Measurements from ENCODE around the gene MGMT.

Gene MGMT

DNA sequence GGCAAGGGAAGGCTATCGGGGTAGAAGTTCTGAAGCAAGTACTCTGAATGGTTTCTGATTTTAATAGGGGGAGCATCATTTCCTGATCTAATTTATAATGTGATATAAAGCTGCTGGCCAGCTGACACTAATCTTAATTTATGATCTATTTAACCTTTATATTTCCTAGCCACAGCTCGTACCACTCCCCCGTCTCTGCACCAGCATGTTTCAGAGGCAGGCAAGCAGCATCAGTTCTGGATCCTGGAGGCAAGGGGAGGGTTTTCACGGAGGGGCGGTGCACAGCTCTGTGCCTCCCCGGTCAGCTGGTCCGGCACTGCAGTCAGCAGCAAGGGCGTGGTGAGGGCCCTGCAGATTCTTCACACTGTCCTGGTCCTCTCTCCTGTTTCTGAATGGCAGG lies 30.0 kb downstream of the MGMT start:
- DNase-seq: no peak

DNA sequence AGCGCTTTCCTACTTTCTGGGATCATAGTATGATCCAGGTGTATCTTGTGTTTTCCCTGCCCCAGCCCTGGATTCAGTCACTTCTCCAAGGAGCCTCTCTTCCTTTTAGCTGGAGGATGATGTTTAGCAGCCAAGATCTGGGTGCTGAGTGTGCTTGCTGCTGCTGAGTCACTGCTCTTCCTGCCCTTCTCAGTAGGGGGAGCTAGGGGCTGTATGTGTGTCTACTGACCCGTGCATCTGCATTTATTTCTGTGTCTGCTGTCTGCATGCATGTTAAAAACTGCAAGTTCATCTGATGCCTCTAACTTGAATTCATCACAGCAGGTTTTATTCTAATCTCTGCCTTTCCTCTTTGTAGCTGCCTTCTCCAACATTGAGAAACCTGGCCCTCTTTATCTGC lies 31.6 kb downstream of the MGMT start:
- DNase-seq: no peak

DNA sequence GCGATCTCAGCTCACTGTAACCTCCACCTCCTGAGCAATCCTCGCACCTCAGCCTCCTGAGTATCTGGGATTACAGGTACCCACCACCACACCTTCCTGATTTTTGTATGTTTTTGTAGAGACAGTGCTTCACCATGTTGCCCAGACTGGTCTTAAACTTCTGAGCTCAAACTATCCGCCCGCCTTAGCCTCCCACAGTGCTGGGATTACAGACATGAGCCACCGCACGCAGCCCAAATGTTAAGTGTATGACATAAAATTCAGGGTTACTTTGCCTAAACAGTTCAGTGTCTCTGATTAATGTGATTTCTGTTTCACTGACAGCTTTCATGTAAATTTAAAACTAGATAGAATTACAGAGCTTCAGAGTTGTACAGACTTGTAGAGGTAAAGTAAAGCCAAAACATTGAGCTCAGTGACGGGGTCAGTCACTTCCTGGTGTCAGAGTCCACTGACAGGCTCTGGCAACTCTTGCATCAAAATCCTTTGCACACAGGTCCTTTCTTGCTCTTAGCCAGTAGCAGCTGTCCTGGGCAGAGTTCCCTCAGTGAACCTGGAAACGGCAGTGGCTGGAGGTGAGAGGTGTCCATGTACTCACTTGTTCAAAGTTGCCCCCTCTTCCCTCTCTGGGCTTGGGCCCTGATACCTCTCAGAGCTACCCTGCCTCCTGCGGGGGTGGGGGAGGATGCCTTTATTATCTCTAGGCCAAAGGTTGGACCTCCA lies 33.7 kb downstream of the MGMT start:
- DNase-seq: no peak

DNA sequence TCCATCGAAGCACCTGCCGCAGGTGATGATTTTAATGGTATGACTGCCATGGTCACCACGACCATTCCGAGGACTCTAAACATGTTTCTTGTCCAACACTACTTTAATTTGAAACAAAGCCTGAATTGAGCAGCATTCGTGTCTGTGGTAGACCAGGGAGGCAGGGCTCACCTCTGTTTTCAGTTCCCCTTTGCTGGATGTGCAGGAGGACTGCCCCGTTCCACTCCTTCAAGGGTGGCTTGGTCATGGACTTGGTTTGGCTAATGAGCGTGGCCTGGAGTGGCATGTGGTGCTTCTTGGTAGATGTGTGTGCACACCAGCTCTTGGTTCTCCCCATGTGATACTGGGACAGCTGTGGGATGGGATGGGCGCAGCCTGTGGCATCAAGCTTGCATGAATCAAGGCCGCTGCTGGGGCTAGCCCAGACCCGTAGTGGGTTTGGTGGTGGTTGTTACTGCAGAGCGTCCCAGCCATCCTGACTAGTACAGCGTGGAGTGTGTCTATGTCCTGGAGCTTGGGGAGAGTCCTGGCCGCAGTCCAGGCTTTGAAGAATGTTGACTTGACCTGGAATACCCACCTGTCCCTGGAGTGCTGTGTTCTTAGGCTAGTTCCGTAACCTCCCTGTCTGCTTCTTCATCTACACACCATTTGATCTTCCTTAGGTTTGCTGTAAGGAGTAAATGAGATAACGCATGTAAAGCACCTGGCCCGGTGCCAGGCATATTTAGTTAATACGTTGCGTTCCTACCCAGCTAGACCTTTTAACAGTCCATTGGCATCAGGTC lies 34.8 kb downstream of the MGMT start:
- no peak for DNase-seq

DNA sequence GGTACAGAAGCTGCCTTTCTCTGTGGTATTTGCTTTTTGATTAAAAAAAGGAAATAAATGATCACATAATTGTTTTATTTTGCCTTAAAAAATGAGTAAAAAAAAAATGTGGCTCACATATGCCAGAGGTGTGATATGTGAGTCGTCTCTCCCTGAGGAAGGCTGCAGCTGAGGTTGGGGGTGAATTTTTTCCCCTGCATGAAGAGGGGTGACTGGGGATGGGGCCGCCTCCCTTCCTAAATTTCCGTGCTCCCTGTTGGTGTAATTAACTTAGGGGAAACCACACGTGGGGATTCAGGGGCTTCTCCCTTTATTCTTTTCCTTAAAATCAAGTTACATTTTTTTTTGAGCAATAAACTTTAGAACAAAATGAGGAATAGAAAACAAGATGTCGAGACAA lies 35.4 kb downstream of the MGMT start:
- no peak for DNase-seq

DNA sequence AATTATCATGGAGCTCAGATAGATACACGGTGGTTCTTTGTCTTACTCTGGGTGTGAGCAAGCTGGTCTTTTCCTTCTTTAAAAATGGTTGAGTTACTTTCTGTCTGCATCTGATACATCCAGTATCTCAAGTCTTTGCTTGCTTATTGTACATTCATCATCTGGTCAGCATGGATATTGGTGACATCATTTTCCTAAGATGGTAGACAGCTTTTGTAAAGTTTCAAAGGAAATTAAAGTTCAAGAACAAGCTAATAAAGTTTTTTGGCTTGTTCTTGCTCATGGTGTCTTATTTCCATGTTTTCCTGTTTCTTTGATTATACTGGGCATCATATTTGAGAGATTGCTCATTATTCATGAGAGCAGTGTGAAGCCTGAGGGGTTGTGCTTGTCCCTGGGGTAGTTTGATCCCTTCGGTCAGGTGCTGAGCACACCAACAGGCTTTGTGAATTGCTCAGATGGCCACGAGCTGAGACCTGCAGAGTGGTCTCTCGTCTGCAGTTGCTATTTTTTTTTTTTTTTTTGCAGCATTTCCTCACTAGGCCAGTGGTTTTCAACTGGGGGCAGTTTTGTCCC lies 38.5 kb downstream of the MGMT start:
- DNase-seq: no peak

DNA sequence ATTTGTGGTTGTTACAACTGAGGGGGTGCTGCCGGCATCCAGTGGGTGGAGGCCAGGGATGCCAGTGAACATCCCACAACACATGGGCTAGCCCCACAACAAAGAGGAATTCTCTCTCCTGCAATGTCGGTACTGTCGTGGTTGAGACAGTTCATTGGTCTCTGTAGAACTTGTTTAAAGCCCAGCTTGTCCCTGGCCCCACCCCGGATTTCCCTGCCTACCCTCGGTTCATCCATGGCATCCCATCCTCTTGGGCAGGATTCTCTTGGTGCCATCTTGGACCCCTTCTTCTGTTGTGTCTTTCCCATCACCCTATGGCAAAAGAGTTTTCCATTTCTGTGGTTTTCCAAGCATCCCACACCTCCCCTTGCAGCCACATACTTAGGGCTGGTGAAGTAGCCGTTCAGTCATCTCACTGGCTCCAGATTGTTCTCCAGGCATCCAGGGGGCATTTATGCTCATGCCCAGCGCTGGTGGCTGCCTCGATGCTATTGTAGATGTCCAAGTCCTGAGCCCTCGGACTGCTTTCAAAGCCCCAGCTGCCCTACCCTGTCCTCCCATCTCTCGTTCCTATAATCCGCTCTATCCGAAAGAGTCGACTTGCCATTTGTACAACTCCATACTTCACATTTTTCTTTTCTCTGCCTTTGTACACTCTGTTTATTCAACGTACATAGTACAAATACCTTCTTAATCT lies 39.2 kb downstream of the MGMT start:
- DNase-seq: no peak

DNA sequence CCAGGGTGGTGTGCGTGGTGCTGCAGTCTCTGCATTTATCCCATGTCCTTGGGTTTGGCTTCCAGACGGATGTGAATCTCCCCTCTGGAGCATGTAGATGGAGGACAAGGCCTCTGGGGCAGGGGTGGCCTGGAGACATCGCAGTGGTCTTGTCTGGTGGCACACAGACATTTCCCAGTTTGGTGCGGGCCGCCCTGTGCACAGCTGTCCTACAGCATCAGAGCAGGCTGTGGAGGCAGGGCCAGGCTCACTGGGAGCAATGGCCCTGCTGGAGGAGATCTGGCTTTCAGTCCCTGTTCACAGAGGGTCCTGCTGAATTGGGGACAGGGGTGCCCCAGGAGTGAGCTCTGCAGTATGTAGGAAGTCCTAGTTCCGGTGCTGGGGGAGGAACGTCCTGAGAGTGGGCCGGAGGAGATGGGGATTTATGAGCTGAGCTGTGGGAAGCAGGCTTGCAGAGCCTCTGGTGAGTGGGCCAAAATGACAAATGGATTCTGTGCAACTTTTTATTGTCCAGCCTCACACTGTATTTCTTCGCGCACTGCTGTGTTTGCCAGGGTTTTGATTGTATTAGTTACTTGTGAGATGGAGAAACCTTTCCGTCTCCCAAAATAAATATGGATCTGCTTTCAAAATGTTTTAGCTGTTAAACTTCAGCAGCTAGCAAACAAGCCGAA lies 40.3 kb downstream of the MGMT start:
- no peak for DNase-seq

DNA sequence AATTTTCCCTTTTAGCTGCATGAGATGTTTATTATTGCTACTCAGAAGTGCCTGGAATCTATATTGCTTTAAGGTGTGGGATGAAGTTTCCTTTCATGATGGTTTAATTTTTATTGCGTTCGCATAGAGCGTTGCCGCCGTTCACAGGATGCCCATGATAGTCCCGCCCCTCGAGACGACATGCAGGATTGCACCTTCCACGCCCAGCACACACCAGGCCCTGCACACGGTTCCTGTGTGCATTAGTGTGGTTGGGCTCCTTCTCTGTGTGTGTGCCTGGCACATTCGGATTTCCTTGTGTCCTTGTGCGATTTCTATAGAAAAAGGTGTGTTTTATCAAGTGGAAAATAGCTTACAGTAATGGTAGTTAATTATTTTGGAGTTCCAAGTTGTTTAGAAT lies 42.1 kb downstream of the MGMT start:
- DNase-seq: no peak

DNA sequence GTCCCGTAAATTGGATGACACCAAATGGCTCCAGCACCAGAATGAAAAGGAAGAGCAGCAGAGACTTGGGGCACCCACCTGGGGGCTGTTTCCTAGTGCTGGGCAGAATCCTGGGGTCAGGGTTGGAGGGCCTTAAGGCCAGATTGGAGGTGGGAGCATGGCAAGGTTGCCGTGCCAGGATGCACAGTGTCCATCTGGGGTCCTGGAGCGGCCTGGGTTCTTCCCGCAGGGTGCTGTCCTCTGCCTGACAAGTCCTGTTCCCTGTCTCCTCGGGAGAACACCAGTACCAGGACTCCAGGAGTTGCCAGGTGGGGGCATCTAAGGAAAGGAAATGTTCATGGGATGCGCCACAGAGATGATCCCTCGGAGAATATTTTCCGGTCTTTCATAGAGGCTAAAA lies 42.8 kb downstream of the MGMT start:
- DNase-seq: no peak

DNA sequence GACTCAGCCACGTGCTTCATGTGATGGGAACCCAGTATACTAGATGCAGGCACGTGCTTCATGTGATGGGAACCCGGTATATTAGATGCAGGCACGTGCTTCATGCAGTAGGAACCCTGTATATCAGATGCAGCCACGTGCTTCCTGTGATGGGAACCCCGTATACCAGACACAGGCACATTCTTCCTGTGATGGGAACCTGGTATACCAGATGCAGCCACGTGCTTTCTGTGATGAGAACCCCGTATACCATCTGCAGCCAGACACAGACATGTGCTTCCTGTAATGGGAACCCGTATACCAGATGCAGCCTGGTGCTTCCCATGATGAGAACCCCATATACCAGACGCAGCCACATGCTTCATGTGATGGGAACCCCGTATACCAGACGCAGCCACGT lies 44.0 kb downstream of the MGMT start:
- DNase-seq: no peak

DNA sequence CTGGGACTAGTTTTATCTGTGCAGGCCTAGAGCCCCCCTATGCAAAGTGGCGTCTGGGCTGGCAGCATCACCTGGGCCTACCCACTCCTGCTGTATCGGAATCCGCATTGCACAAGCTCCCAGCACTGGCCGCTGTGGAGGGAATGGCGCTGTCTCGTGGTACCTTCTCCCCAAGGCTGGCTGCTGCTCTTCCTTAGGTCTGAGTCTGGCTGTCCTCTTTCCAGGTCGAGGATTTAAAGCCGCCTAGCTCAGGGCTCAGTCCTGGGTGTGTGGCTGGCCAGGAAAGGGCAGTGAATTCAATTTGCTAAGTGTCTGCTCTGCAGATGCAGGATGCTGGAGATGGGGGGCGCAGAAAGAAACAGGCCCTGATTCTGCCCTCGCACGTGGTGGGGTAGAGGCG lies 44.7 kb downstream of the MGMT start:
- no peak for DNase-seq

DNA sequence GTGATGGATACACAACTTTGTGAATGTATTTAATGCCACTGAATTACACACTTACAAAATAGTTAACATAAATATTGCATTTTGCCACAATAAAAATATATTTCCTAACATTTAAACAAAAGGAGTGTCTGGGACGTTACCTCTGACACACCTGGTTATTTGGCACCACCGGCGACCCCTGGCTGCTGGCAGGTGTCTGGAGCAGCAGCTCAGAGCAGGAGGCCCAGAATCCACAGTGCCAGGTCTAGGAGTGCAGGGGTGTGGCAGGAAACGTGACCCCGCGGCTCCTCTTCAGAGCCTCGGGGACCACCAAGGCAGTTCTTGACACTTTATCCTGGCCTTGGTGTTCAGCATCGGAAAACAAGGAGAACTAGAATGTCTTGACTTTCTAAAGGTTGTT lies 46.3 kb downstream of the MGMT start:
- no peak for DNase-seq

DNA sequence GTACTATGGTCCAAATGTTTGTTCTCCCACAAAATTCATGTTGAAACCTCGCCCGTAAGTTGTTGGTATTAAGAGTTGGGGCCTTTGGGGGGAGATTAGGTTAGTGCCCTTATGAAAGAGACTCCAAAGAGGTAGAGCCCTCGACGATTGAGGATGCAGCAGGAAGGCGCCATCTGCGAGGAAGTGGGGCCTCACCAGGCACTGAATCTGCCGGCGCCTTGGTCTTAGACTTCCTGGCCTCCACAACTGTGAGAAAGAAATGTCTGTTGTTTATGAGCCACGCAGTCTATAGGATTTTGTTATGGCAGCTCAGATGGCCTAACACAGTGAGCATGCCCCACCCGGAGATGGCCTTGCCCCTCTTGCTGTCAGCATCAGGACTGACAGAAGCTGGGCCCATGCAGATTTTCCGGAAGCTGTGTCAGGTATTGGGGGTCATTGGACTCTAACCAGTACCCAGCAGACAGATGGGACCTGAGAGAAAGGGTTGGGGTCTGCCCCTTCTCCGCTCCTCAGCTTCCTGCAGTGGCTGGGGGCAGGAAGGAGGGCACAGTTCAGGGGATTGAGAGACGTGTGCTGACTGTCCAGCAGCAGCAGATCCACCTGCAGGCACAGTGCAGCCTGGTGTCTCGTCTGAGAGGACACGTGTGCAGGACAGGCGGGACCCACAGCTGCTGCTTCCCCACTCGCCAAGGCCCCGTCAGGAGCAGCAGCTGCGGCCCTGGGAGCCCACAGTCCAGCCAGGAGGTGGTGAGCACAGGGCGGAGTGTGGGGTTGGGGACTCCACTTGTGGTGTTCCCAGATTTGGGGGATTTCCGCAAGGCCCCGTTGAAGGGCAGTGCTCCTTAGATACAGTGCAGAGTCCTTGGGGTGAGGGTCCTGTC lies 47.8 kb downstream of the MGMT start:
- no peak for DNase-seq

DNA sequence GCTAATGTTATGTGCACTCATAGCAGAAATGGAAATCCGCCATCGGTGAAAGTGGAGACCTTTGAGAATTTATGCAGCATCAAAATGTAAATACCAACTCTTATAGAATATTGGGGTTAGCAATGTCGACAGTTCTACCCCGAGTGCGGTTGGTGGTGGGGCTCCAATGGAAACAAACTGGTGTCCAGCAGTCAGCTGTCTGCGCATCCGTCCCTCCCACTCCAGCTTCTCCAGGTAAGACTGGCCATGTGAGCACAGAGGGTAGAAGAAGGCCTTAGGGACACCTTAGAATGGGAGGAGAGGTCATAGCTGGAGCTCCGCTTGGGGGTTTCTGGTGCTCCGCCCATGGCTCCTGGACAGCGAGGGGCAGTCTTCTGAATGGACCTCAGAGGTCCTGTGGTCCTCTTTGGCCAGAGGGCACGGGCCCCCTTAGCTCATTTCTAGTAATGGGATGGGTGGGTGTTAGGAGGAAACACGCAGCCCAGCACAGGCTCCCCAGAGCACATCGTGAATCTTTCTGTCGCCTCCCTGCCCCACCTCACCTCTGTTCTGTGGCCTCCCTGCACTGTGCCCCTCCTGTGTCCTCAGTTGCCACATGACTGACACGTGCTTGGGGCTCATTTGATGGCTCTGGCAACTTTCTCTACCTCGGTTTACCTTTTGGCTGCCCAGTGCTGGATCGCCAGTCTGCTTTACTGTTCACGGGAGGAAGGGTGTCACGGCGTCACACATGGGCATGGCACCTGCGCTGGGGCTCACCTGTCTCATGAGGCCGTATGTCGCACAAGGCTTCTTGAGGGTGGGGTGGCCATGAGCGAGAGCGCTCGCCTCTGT lies 50.0 kb downstream of the MGMT start:
- no peak for DNase-seq

DNA sequence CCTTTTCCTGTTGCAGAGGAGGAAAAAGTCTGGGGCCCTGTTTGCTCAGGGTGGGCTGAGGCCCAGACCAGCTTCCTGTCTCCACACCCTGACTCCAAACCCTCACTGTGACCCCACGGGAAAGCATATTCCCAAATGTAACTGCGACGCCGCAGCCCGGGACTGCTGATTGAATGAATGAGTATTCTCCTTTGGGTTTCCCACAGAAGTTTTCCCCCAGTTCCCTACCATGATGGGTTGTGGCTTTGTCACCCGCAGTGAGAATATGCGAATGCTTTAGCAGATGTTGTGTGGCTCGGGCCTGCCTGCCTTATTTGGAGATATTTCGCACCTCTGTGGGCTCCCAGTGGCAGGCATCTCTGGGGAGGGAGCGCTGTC lies 50.6 kb downstream of the MGMT start:
- no peak for DNase-seq

DNA sequence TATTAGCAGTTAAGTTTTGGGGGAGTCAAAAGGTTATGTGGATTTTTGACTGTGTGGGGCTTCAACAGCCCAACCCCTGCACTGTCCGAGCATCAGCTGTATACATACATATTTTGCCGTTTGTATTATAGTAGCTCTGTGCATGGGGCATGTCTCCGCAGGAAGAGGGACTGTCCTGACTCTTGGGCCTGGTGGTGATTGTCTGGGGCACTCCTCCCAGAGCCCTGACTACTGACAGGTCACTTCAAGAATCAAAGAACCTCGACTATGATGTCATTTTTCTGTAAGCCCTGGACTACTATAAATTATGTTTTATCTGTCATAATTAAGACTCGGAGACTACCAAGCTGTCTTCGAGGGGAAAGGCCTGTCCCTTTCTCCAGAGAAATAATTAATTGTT lies 51.8 kb downstream of the MGMT start:
- no peak for DNase-seq

DNA sequence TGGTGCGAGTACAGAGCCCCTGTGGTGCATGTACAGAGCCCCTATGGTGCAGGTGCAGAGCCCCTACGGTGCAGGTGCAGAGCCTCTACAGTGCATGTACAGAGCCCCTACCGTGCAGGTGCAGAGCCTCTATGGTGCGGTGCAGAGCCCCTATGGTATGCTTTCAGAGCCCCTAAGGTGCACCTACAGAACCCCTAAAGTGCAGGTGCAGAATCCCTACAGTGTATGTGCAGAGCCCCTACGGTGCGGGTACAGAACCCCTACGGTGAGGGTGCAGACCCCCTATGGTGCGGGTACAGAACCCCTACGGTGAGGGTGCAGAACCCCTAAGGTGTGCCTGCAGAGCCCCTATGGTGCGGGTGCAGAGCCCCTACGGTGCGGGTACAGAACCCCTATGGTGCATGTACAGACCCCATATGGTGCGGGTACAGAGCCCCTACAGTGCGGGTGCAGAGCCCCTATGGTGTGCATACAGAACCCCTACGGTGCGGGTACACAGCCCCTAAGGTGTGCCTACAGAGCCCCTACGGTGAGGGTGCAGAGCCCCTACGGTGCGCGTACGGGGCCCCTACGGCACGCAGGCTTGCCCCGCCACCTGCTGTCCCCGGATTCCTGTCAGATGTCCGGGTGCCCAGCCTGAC lies 53.5 kb downstream of the MGMT start:
- DNase-seq: no peak

DNA sequence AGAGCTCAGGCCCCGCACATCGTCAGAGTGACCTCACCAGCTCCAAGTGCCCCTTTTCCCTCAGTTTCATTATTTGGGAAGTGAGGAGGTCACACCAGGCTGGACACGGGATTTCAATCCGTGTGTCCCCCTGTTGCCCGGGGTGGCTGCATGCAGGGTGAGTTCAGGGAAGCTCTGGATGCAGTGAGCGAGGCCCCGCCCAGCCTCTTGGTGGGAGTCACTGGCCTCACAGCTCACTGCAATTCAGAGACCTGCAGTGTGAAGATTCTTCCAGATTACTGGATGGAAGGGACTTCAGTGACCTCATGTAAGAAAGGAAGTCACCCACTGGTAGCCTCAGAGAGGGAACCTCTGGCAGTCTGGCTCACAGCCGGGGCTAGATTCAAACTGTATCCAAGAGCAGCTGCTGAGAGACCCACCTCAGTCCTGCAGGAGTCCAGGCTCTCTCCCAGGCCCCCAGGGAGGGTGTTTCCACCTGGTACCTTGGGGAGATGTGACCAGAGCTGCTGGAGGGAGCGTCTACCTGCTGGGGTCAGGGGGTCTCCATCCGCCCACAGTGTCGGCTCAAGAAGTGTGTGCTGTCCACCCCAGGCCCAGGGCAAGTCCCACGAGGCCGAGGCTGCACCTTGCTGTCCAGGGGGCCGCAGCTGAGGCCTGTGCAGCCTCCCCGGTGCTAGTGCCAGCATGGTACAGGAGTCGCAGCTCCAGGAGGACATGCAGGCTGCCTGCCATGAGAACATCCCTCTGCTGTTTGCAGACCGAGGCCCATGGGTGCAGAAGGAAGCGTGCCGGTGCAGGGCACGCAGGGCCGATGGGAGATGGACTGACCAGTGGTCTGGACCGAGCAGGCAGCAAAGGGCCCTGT lies 54.4 kb downstream of the MGMT start:
- DNase-seq: no peak

Data from stimulated activated CD4-positive, alpha-beta T cell treated with anti-CD3 and anti-CD28 coated beads, Interleukin-15, amount 100 ng/mL, for 24 hours (primary cell).